ENCODE data around the gene SOS2. TPM values are rescaled to one million over a fixed set of nuclear protein-coding genes. Genes with fewer than 3 reads are reported as not detected.

SOS2 gene
- total RNA-seq, 6 donors from 2014 or later = 21.3 to 47.1 (median 29.6) TPM

DNA sequence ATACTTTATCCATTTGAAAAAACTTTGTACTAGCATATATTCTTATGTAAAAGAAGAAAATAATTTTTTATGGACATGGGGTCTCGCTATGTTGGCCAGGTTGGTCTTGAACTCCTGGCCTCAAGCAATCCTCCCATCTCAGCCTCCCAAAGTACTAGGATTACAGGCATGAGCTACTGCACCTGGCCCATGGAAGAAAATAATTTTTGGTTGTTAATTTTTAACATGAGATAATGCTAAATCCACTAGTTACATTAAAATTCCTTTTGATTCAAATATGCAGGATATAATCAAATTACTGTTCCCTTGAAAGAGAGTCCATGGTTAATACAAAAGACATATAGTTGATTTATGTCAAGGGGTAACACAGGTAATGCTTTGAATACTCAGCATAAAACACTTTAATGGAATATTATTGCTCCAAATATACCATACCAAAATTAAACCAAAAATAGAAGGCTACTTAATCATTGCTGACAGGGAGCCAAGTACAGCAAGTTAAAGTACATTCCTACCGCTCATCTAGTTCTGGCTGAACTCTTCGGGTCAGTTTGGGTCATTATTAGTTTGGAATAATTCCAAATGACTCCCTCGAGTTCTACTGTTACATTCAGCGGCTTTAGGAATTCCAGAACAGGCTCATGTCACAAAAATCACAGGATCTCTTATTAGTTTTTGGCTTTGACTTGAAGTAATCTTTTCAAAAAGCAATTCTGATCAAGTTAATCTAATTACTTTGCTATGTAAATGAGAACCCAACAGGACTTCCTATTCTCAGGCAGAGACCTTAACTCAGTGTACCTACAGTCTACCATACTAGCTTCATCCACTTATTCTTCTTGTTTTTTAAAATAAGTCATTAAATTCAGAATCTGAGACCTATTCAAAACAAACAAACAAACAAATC is 6.1 kb downstream of the SOS2 start:
- Histone ChIP-seq H3K9me3 (no peaks in the 10 kb centered on the region), H3K27ac (peak overlapping the region in 2 of 4 donors; percentile 29 to 40), H3K4me1 (peaks cover 33 to 38% (median 36%) of the 10 kb centered on the region in 4 donors), H3K27me3 (no peaks in the 10 kb centered on the region), H3K4me3 (no peak overlapping the region), H3K36me3 (no peaks in the 10 kb centered on the region)
- ATAC-seq (ENCODE audit: low FRiP score in 2 of 2) (peak; percentile 55 to 76), DNase-seq (no peak)
- 36 to 45% methylated on average over 5 of the region's 5 CpGs for WGBS, 2 donors
- TF ChIP-seq EP300 (IDR thresholded peaks at IDR 0.05) = no peak
- TF ChIP-seq, protein P1, sequence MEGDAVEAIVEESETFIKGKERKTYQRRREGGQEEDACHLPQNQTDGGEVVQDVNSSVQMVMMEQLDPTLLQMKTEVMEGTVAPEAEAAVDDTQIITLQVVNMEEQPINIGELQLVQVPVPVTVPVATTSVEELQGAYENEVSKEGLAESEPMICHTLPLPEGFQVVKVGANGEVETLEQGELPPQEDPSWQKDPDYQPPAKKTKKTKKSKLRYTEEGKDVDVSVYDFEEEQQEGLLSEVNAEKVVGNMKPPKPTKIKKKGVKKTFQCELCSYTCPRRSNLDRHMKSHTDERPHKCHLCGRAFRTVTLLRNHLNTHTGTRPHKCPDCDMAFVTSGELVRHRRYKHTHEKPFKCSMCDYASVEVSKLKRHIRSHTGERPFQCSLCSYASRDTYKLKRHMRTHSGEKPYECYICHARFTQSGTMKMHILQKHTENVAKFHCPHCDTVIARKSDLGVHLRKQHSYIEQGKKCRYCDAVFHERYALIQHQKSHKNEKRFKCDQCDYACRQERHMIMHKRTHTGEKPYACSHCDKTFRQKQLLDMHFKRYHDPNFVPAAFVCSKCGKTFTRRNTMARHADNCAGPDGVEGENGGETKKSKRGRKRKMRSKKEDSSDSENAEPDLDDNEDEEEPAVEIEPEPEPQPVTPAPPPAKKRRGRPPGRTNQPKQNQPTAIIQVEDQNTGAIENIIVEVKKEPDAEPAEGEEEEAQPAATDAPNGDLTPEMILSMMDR (IDR thresholded peaks at IDR 0.05) = no peak
- TF ChIP-seq POLR2A (IDR thresholded peaks at IDR 0.05) = no peak
- no peak for TF ChIP-seq POLR2AphosphoS5 (IDR thresholded peaks at IDR 0.05)

GRCh38 chr14:50222055-50222613 is 9.2 kb downstream of the SOS2 start:
- peaks cover 21 to 22% (median 21%) of the 10 kb centered on the region in 4 donors for H3K4me1 ChIP-seq
- no peak overlapping the region for H3K27ac ChIP-seq
- DNase-seq (no peak), ATAC-seq (ENCODE audit: low FRiP score in 2 of 2) (no peak)
- H3K36me3 ChIP-seq = no peaks in the 10 kb centered on the region
- TF ChIP-seq, protein P1 (IDR thresholded peaks at IDR 0.05) = no peak
- TF ChIP-seq POLR2AphosphoS5 (IDR thresholded peaks at IDR 0.05) = no peak
- TF ChIP-seq POLR2A (IDR thresholded peaks at IDR 0.05) = no peak
- no peak for TF ChIP-seq EP300 (IDR thresholded peaks at IDR 0.05)
- WGBS, 2 donors = 86 to 90% methylated on average over 1 of the region's 1 CpG
- H3K27me3 ChIP-seq = no peaks in the 10 kb centered on the region
- no peaks in the 10 kb centered on the region for H3K9me3 ChIP-seq
- H3K4me3 ChIP-seq = no peak overlapping the region

DNA sequence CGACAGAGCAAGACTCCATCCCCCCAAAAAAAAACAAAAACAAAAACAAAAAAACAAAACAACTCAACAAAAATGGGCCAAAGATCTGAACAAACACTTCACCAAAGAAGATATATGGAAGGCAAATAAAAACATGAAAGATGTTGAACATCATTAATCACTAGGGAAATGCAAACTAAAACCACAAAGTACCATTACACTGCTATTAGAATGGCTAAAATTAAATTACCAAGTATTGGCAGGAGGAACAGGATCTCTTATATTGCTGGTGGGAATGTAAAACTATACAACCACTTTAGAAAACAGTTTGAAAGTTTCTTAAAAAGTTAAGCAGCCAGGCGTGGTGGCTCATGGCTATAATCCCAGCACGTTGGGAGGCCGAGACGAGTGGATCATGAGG is 12.9 kb downstream of the SOS2 start:
- no peak for DNase-seq
- no peak for ATAC-seq (ENCODE audit: low FRiP score in 2 of 2)
- H3K27ac ChIP-seq = no peak overlapping the region
- 95 to 96% methylated on average over 5 of the region's 5 CpGs for WGBS, 2 donors
- TF ChIP-seq POLR2AphosphoS5 (IDR thresholded peaks at IDR 0.05) = no peak
- TF ChIP-seq POLR2A (IDR thresholded peaks at IDR 0.05) = no peak
- TF ChIP-seq EP300 (IDR thresholded peaks at IDR 0.05) = no peak
- TF ChIP-seq, protein P1 (IDR thresholded peaks at IDR 0.05) = no peak
- H3K4me3 ChIP-seq = no peak overlapping the region
- H3K9me3 ChIP-seq = no peaks in the 10 kb centered on the region
- no peaks in the 10 kb centered on the region for H3K36me3 ChIP-seq
- H3K4me1 ChIP-seq = peaks cover 0 to 14% (median 5%) of the 10 kb centered on the region in 4 donors
- H3K27me3 ChIP-seq = no peaks in the 10 kb centered on the region

GRCh38 chr14:50215416-50215815 is 16.0 kb downstream of the SOS2 start:
- H3K4me3 ChIP-seq = no peak overlapping the region
- peaks cover 0 to 18% (median 5%) of the 10 kb centered on the region in 4 donors for H3K4me1 ChIP-seq
- DNase-seq (no peak), ATAC-seq (ENCODE audit: low FRiP score in 2 of 2) (no peak)
- H3K36me3 ChIP-seq = no peaks in the 10 kb centered on the region
- no peaks in the 10 kb centered on the region for H3K27me3 ChIP-seq
- TF ChIP-seq, protein P1 (IDR thresholded peaks at IDR 0.05) = no peak
- TF ChIP-seq EP300 (IDR thresholded peaks at IDR 0.05) (no peak), POLR2AphosphoS5 (IDR thresholded peaks at IDR 0.05) (no peak)
- H3K27ac ChIP-seq = no peak overlapping the region
- WGBS, 2 donors = 73 to 84% methylated on average over 2 of the region's 2 CpGs
- H3K9me3 ChIP-seq = no peaks in the 10 kb centered on the region

Data from upper lobe of left lung (tissue), 6 donors.